NT2/D1 (cell line): ENCODE measurements around the gene S100A8.
"Not testable (repeated sequence)": the region's sequence is repeated elsewhere in the genome, so short reads cannot be mapped to it uniquely, and the experiment has no call there.

Experiments
- DNase-seq: peaks from one replicate; pipeline ENCODE4 v3.0.0-alpha.2; 2011; ENCODE audit warnings: low read depth, low spot score
- H3K27me3 ChIP-seq: 2 replicates; pipeline ENCODE4 v1.6.0; 2011; ENCODE audit warnings: mild to moderate bottlenecking; ENCODE audit not compliant: insufficient read length, insufficient read depth
- H3K36me3 ChIP-seq: 2 replicates; pipeline ENCODE4 v1.6.1; 2011; ENCODE audit warnings: mild to moderate bottlenecking, low read length, mixed read lengths; ENCODE audit not compliant: insufficient read depth, insufficient read length
- H3K4me1 ChIP-seq: 2 replicates; pipeline ENCODE4 v1.5.1; 2011; ENCODE audit not compliant: insufficient read depth, insufficient read length
- H3K4me3 ChIP-seq: 2 replicates; pipeline ENCODE4 v1.5.1; 2011; ENCODE audit warnings: low read depth; ENCODE audit not compliant: insufficient read length
- H3K9ac ChIP-seq: 2 replicates; pipeline ENCODE4 v1.6.0; 2011; ENCODE audit warnings: low read depth; ENCODE audit not compliant: insufficient read length
- H3K9me3 ChIP-seq: 2 replicates; pipeline ENCODE4 v1.5.1; 2011; ENCODE audit warnings: mild to moderate bottlenecking, low read length; ENCODE audit not compliant: insufficient read depth
- SUZ12 ChIP-seq: IDR thresholded peaks from 2 replicates; pipeline ENCODE4 v1.6.1; 2011; ENCODE audit not compliant: insufficient read length, insufficient read depth; ENCODE audit errors: extremely low read depth
- YY1 ChIP-seq: IDR thresholded peaks from 2 replicates; pipeline ENCODE4 v1.6.1; 2011; ENCODE audit not compliant: insufficient read length, insufficient read depth
- ZNF274 ChIP-seq: IDR thresholded peaks from 2 replicates; pipeline ENCODE4 v1.6.1; 2011; ENCODE audit warnings: mild to moderate bottlenecking, low read depth, low read length

The S100A8 gene

GRCh38 chr1:153426809-153427208, 35.9 kb upstream of the S100A8 start:
- no peak overlapping the region for H3K9ac ChIP-seq
- no peak for TF ChIP-seq ZNF274
- TF ChIP-seq SUZ12: no peak
- no peak for TF ChIP-seq YY1
- H3K4me1 ChIP-seq: no peaks in the 10 kb centered on the region
- no peaks in the 10 kb centered on the region for H3K9me3 ChIP-seq
- no peak overlapping the region for H3K4me3 ChIP-seq
- no peaks in the 10 kb centered on the region for H3K36me3 ChIP-seq
- no peak for DNase-seq
- peaks cover 22% of the 10 kb centered on the region for H3K27me3 ChIP-seq

- Histone ChIP-seq H3K4me1 (no peaks in the 10 kb centered on the region), H3K9ac (no peak overlapping the region)
- TF ChIP-seq ZNF274 (no peak), SUZ12 (no peak), YY1 (no peak)
Observed at GRCh38 chr1:153422450-153423068, 31.7 kb upstream of the S100A8 start.

GRCh38 chr1:153420306-153420705, 29.4 kb upstream of the S100A8 start:
- Histone ChIP-seq H3K27me3 (peaks cover 34% of the 10 kb centered on the region), H3K4me3 (no peak overlapping the region)

More at GRCh38 chr1:153422450-153423068, 31.7 kb upstream of the S100A8 start:
- H3K9me3 ChIP-seq: no peaks in the 10 kb centered on the region
- peaks cover 38% of the 10 kb centered on the region for H3K27me3 ChIP-seq
- DNase-seq: peak; percentile 60
- H3K36me3 ChIP-seq: no peaks in the 10 kb centered on the region
- H3K4me3 ChIP-seq: no peak overlapping the region

DNA sequence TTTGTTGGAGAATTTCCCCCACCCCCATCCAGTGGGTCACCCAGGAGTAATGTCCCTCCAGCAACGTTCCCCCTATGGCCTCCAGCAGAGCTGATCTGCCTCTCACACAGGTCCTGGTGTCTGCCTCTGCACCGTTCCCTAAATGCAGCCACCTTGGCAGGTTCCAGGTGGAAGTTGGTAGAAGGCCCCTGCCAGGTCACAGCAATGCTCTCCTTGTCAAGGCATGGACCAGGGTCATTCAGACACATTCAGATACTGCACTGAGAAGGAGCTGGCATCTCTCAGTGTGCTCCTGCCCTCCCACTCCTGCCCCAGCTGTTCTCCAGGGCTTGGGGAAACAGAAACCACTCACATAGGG, 28.5 kb upstream of the S100A8 start:
- not testable (repeated sequence) for H3K9ac ChIP-seq, H3K9me3 ChIP-seq, H3K36me3 ChIP-seq, H3K4me1 ChIP-seq, DNase-seq, H3K4me3 ChIP-seq
- peaks cover 26% of the 10 kb centered on the region for H3K27me3 ChIP-seq

More at GRCh38 chr1:153420306-153420705, 29.4 kb upstream of the S100A8 start:
- no peaks in the 10 kb centered on the region for H3K4me1 ChIP-seq
- H3K36me3 ChIP-seq: no peaks in the 10 kb centered on the region
- H3K9me3 ChIP-seq: no peaks in the 10 kb centered on the region
- DNase-seq: no peak
- no peak overlapping the region for H3K9ac ChIP-seq
- TF ChIP-seq SUZ12 (no peak), YY1 (no peak), ZNF274 (no peak)

GRCh38 chr1:153418758-153419435, 28.0 kb upstream of the S100A8 start:
- DNase-seq: not testable (repeated sequence)
- H3K27me3 ChIP-seq: peaks cover 22% of the 10 kb centered on the region

GRCh38 chr1:153417136-153417888, 26.4 kb upstream of the S100A8 start:
- Histone ChIP-seq H3K4me1 (no peaks in the 10 kb centered on the region), H3K36me3 (no peaks in the 10 kb centered on the region), H3K4me3 (no peak overlapping the region), H3K27me3 (peaks cover 16% of the 10 kb centered on the region), H3K9me3 (no peaks in the 10 kb centered on the region), H3K9ac (no peak overlapping the region)
- DNase-seq: no peak
- TF ChIP-seq SUZ12 (no peak), ZNF274 (no peak), YY1 (no peak)

More at GRCh38 chr1:153418758-153419435, 28.0 kb upstream of the S100A8 start:
- H3K9ac ChIP-seq, H3K4me1 ChIP-seq, H3K36me3 ChIP-seq, H3K4me3 ChIP-seq, H3K9me3 ChIP-seq: not testable (repeated sequence)

- TF ChIP-seq YY1 (no peak), ZNF274 (no peak), SUZ12 (no peak)
- H3K4me1 ChIP-seq: no peaks in the 10 kb centered on the region
Observed at GRCh38 chr1:153415850-153416570, 25.1 kb upstream of the S100A8 start, which contains the start of gene S100A7A. Gene S100A7A (plus strand): TSS chr1:153416520. CDS start chr1:153418083, 1,563 bp downstream.

DNA sequence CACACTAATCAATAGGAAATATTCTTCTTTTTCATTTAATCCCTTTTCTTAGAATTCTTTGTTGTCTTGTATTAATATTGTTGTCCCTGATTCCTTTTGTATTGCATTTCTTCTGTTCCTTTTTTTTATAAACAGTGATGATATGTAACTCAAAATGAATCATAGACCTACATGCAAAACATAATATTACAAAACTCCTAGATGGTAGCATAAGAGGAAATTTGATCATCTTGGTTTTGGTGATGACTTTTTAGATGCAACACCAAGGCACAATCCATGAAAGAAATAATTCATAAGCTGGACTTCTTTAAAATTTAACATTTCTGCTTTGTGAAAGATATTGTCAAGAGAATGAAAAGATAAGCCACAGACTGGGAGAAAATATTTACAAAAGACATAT, 23.1 kb upstream of the S100A8 start:
- not testable (repeated sequence) for H3K36me3 ChIP-seq, H3K4me1 ChIP-seq, H3K9me3 ChIP-seq, H3K27me3 ChIP-seq, DNase-seq, H3K4me3 ChIP-seq, H3K9ac ChIP-seq

More at GRCh38 chr1:153415850-153416570, 25.1 kb upstream of the S100A8 start, which contains the start of gene S100A7A:
- no peak for DNase-seq
- Histone ChIP-seq H3K27me3 (peaks cover 10% of the 10 kb centered on the region), H3K9ac (no peak within 1 kb of the TSS), H3K36me3 (no peaks in the 10 kb centered on the region), H3K9me3 (no peaks in the 10 kb centered on the region), H3K4me3 (no peak within 1 kb of the TSS)

GRCh38 chr1:153407274-153407673, 16.4 kb upstream of the S100A8 start:
- not testable (repeated sequence) for DNase-seq, H3K4me1 ChIP-seq, H3K9ac ChIP-seq, H3K27me3 ChIP-seq, H3K4me3 ChIP-seq, H3K36me3 ChIP-seq
- H3K9me3 ChIP-seq: peaks cover 12% of the 10 kb centered on the region; the same call in 1 of the 2 replicates
